Endodermal cell (in vitro differentiated cells): ENCODE data around the gene SYPL2. TPM values are rescaled to one million over a fixed set of nuclear protein-coding genes. Genes with fewer than 3 reads are reported as not detected.

Source experiments
- DNase-seq: peaks from one replicate; pipeline ENCODE4 v3.0.0-alpha.2; 2017
- H3K27ac ChIP-seq: 2 replicates; pipeline ENCODE4 v1.5.1; 2013; ENCODE audit warnings: mild to moderate bottlenecking, low read depth, low read length, moderate library complexity
- H3K27me3 ChIP-seq: 2 replicates; pipeline ENCODE4 v1.6.1; 2013; ENCODE audit warnings: mild to moderate bottlenecking, low read length, moderate library complexity; ENCODE audit not compliant: insufficient read depth, control insufficient read depth, poor library complexity, severe bottlenecking
- H3K36me3 ChIP-seq: 2 replicates; pipeline ENCODE4 v1.7.0; 2013; ENCODE audit warnings: mild to moderate bottlenecking, low read length, moderate library complexity; ENCODE audit not compliant: control insufficient read depth, insufficient read depth
- H3K4me1 ChIP-seq: one replicate; pipeline ENCODE4 v1.7.0; 2013; ENCODE audit warnings: low read length; ENCODE audit not compliant: control insufficient read depth, insufficient read depth
- H3K4me3 ChIP-seq: 2 replicates; pipeline ENCODE4 v1.5.1; 2013; ENCODE audit warnings: mild to moderate bottlenecking, low read length, moderate library complexity
- H3K9ac ChIP-seq: 2 replicates; pipeline ENCODE4 v1.6.1; 2013; ENCODE audit warnings: mild to moderate bottlenecking, low read length, moderate library complexity; ENCODE audit not compliant: poor library complexity, severe bottlenecking; ENCODE audit errors: extremely low read depth
- H3K9me3 ChIP-seq: 2 replicates; pipeline ENCODE4 v1.6.1; 2013; ENCODE audit warnings: mild to moderate bottlenecking, low read length, moderate library complexity; ENCODE audit not compliant: control insufficient read depth
- H3K27ac Mint-ChIP-seq: 2 replicates; pipeline ENCODE4 v1.8.0; 2020; ENCODE audit warnings: mixed read lengths
- H3K27me3 Mint-ChIP-seq: 2 replicates; pipeline ENCODE4 v1.8.0; 2021; ENCODE audit warnings: mild to moderate bottlenecking, mixed read lengths; ENCODE audit not compliant: insufficient read depth
- H3K36me3 Mint-ChIP-seq: 2 replicates; pipeline ENCODE4 v1.8.0; 2020; ENCODE audit warnings: low read depth, mixed read lengths
- H3K4me1 Mint-ChIP-seq: 2 replicates; pipeline ENCODE4 v1.8.0; 2020; ENCODE audit warnings: mixed read lengths
- H3K4me3 Mint-ChIP-seq: 2 replicates; pipeline ENCODE4 v1.8.0; 2020; ENCODE audit warnings: mild to moderate bottlenecking, moderate library complexity, mixed read lengths
- H3K9me3 Mint-ChIP-seq: 2 replicates; pipeline ENCODE4 v1.8.0; 2020; ENCODE audit warnings: mild to moderate bottlenecking, mixed read lengths
- CTCF ChIP-seq: fragments of 200-600 bp; sonication (generic); conservative IDR thresholded peaks from 2 replicates; pipeline ENCODE4 v1.5.0; 2021; ENCODE audit warnings: antibody characterized with exemption, mild to moderate bottlenecking
- WGBS, 2 experiments: methylation state at CpG; one replicate each; pipeline versions ENCODE4 v1.1.5 to v1.1.7; 2013; ENCODE audit warnings: missing lambda C conversion rate in 2 of 2, mixed read lengths in 1 of 2; ENCODE audit not compliant: insufficient coverage in 1 of 2, insufficient read length in 1 of 2; 5-methylcytosine and 5-hydroxymethylcytosine counted together
- total RNA-seq, 2 donors: library from RNA; stranded (reverse); fragmentation: NEBNext Ultra II Directional in 1 of 2; extraction: Animal tissue kit (Norgen Biotek cat#: 25700) in 1 of 2; gene quantifications; 2 replicates in 1 of 2; 3 replicates in 1 of 2; pipeline ENCODE4 v1.2.1, GENCODE V29; 2021

The SYPL2 gene
- total RNA-seq, 2 donors from 2014 or later: 0.64 TPM; not detected in 1

DNA sequence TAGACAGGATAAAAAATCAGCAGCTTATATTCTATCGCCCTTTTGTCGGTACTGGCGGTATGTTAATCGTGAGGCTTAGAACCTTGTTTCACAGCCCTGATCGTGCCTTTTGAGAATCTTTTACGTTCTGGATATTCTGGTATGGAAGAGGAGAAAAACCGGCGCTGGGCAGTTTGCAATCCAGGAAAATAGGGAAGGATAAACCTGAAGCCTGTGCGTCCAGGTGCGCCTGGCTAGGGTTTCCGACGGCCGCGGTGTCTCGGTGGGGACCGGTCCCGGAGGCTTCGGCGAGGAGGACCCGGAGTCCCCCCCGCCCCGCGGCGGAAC, 258 bp upstream of the SYPL2 start:
- 8 to 29% methylated on average over 4 to 24 of the region's 24 CpGs for whole genome bisulfite sequencing, 2 experiments

DNA sequence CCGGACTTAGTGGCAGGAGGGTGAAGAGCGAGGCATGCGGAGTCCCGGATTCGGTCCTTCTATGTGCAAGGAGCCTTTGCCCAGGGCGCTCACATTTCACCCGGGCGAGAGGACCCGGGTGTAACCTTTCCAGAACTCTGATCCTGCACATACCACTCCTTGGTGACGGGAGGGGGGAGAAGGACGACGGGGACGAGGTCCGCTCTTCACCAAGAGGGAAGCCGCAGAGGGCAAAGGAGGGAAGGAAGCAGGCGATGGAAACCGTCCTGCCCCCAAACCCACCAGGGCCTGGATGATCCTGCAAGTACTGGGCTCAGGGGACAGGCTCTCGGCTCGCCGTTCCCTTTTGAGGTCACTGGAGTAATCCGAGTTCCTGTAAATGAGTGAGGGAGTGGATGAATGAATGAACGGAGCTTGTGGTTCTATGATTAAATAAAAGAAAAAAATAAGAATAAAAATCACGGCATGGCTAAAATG, 993 bp downstream of the SYPL2 start:
- Histone ChIP-seq H3K36me3 (no peaks in the 10 kb centered on the region), H3K27me3 (peaks cover 77% of the 10 kb centered on the region), H3K9me3 (no peaks in the 10 kb centered on the region), H3K4me3 (no peak overlapping the region), H3K27ac (no peak overlapping the region), H3K4me1 (no peaks in the 10 kb centered on the region), H3K9ac (no peak overlapping the region)
- no peak for TF ChIP-seq CTCF
- no peaks in the 10 kb centered on the region for H3K9me3 Mint-ChIP-seq
- H3K27me3 Mint-ChIP-seq: peaks cover 77% of the 10 kb centered on the region
- H3K36me3 Mint-ChIP-seq: no peaks in the 10 kb centered on the region
- H3K27ac Mint-ChIP-seq: no peak overlapping the region
- DNase-seq: peak; percentile 68
- H3K4me1 Mint-ChIP-seq: peaks cover 3% of the 10 kb centered on the region
- WGBS, 2 experiments: 19 to 34% methylated on average over 5 to 22 of the region's 23 CpGs
- H3K4me3 Mint-ChIP-seq: peak overlapping the region; percentile 56

More for the DNA sequence above, 258 bp upstream of the SYPL2 start:
- Histone ChIP-seq H3K27ac (no peak overlapping the region), H3K27me3 (peaks cover 79% of the 10 kb centered on the region), H3K9me3 (no peaks in the 10 kb centered on the region), H3K36me3 (no peaks in the 10 kb centered on the region), H3K4me3 (peak overlapping the region; percentile 77), H3K4me1 (no peaks in the 10 kb centered on the region), H3K9ac (no peak overlapping the region)
- Mint-ChIP-seq H3K4me1 (peaks cover 3% of the 10 kb centered on the region), H3K27me3 (peaks cover 88% of the 10 kb centered on the region), H3K9me3 (no peaks in the 10 kb centered on the region), H3K36me3 (no peaks in the 10 kb centered on the region), H3K27ac (no peak overlapping the region), H3K4me3 (peak overlapping the region; percentile 56)
- no peak for DNase-seq
- TF ChIP-seq CTCF: no peak

- Histone ChIP-seq H3K36me3 (no peaks in the 10 kb centered on the region), H3K9me3 (no peaks in the 10 kb centered on the region), H3K4me1 (no peaks in the 10 kb centered on the region), H3K9ac (no peak overlapping the region), H3K27ac (no peak overlapping the region), H3K4me3 (no peak overlapping the region), H3K27me3 (peaks cover 69% of the 10 kb centered on the region)
- Mint-ChIP-seq H3K27me3 (peaks cover 70% of the 10 kb centered on the region), H3K9me3 (no peaks in the 10 kb centered on the region), H3K4me1 (peaks cover 3% of the 10 kb centered on the region), H3K4me3 (no peak overlapping the region), H3K27ac (no peak overlapping the region), H3K36me3 (no peaks in the 10 kb centered on the region)
- 75 to 86% methylated on average over 1 of the region's 1 CpG for WGBS, 2 experiments
- TF ChIP-seq CTCF: no peak
- no peak for DNase-seq
Measured at GRCh38 chr1:109468061-109468460, 1.7 kb downstream of the SYPL2 start.
